Liver (tissue), 3 donors: ENCODE measurements around the gene RBKS.

Experiments used
- ATF3 ChIP-seq: IDR thresholded peaks from 2 replicates; pipeline ENCODE4 v1.6.1; 2016; ENCODE audit warnings: antibody characterized with exemption
- FOXA2 ChIP-seq: IDR thresholded peaks from 2 replicates; pipeline ENCODE4 v1.6.1; 2016; ENCODE audit warnings: antibody characterized with exemption
- GABPA ChIP-seq, 2 donors: IDR thresholded peaks in 1 of 2; conservative IDR thresholded peaks in 1 of 2; 2 replicates each; pipeline ENCODE4 v1.6.1; 2016; ENCODE audit warnings: antibody characterized with exemption in 2 of 2, mild to moderate bottlenecking in 1 of 2, moderate library complexity in 1 of 2
- JUND ChIP-seq, 2 donors: IDR thresholded peaks; 2 replicates each; pipeline ENCODE4 v1.6.1; 2016; ENCODE audit warnings: antibody characterized with exemption in 2 of 2
- NR2F2 ChIP-seq: IDR thresholded peaks from 2 replicates; pipeline ENCODE4 v1.6.1; 2016; ENCODE audit warnings: antibody characterized with exemption
- RAD21 ChIP-seq, 2 donors: IDR thresholded peaks; 2 replicates each; pipeline ENCODE4 v1.6.1; 2016; ENCODE audit warnings: antibody characterized with exemption in 2 of 2, mild to moderate bottlenecking in 2 of 2
- RXRA ChIP-seq, 2 donors: IDR thresholded peaks; 2 replicates each; pipeline ENCODE4 v1.6.1; 2017 to 2018; ENCODE audit warnings: antibody characterized with exemption in 2 of 2, mild to moderate bottlenecking in 1 of 2
- YY1 ChIP-seq: IDR thresholded peaks from 2 replicates; pipeline ENCODE4 v1.6.1; 2016; ENCODE audit warnings: antibody characterized with exemption, mild to moderate bottlenecking
- TF ChIP-seq, protein P1 (sequence below): fragments of 150-350 bp; IDR thresholded peaks from 2 replicates; pipeline ENCODE4 v1.5.1; 2017; ENCODE audit warnings: improper control_type of control experiment, low read depth, low read length; ENCODE audit not compliant: missing input control
- TF ChIP-seq, protein P2 (sequence below): IDR thresholded peaks from 2 replicates; pipeline ENCODE4 v1.6.1; 2016; ENCODE audit warnings: antibody characterized with exemption
- TF ChIP-seq, protein P3 (sequence below): IDR thresholded peaks from 2 replicates; pipeline ENCODE4 v1.6.1; 2016; ENCODE audit warnings: antibody characterized with exemption, mild to moderate bottlenecking
- donor health status: healthy.
- donor health status: healthy.

GRCh38 chr2:27822049-27822448 is 68.1 kb downstream of the RBKS start:
- TF ChIP-seq RAD21 (IDR thresholded peaks at IDR 0.05) (no peak), ATF3 (no peak), GABPA (IDR thresholded peaks at IDR 0.05 in 1 of 2, conservative IDR thresholded peaks at IDR 0.05 in 1 of 2) (no peak), NR2F2 (no peak), YY1 (no peak), RXRA (IDR thresholded peaks at IDR 0.05) (no peak), JUND (IDR thresholded peaks at IDR 0.05) (no peak), FOXA2 (no peak)
- TF ChIP-seq, protein P1, sequence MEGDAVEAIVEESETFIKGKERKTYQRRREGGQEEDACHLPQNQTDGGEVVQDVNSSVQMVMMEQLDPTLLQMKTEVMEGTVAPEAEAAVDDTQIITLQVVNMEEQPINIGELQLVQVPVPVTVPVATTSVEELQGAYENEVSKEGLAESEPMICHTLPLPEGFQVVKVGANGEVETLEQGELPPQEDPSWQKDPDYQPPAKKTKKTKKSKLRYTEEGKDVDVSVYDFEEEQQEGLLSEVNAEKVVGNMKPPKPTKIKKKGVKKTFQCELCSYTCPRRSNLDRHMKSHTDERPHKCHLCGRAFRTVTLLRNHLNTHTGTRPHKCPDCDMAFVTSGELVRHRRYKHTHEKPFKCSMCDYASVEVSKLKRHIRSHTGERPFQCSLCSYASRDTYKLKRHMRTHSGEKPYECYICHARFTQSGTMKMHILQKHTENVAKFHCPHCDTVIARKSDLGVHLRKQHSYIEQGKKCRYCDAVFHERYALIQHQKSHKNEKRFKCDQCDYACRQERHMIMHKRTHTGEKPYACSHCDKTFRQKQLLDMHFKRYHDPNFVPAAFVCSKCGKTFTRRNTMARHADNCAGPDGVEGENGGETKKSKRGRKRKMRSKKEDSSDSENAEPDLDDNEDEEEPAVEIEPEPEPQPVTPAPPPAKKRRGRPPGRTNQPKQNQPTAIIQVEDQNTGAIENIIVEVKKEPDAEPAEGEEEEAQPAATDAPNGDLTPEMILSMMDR, result no peak
- TF ChIP-seq, protein P2, sequence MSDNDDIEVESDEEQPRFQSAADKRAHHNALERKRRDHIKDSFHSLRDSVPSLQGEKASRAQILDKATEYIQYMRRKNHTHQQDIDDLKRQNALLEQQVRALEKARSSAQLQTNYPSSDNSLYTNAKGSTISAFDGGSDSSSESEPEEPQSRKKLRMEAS, result no peak
- TF ChIP-seq, protein P3, sequence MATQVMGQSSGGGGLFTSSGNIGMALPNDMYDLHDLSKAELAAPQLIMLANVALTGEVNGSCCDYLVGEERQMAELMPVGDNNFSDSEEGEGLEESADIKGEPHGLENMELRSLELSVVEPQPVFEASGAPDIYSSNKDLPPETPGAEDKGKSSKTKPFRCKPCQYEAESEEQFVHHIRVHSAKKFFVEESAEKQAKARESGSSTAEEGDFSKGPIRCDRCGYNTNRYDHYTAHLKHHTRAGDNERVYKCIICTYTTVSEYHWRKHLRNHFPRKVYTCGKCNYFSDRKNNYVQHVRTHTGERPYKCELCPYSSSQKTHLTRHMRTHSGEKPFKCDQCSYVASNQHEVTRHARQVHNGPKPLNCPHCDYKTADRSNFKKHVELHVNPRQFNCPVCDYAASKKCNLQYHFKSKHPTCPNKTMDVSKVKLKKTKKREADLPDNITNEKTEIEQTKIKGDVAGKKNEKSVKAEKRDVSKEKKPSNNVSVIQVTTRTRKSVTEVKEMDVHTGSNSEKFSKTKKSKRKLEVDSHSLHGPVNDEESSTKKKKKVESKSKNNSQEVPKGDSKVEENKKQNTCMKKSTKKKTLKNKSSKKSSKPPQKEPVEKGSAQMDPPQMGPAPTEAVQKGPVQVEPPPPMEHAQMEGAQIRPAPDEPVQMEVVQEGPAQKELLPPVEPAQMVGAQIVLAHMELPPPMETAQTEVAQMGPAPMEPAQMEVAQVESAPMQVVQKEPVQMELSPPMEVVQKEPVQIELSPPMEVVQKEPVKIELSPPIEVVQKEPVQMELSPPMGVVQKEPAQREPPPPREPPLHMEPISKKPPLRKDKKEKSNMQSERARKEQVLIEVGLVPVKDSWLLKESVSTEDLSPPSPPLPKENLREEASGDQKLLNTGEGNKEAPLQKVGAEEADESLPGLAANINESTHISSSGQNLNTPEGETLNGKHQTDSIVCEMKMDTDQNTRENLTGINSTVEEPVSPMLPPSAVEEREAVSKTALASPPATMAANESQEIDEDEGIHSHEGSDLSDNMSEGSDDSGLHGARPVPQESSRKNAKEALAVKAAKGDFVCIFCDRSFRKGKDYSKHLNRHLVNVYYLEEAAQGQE, result no peak
